SK-N-MC (cell line): ENCODE measurements around the gene NALCN.

Experiments used
- EZH2 ChIP-seq: fragments of 200-600 bp; sonication (generic); IDR thresholded peaks from one replicate; pipeline ENCODE4 v1.6.1; 2017; ENCODE audit warnings: antibody characterized with exemption
- FOXP2 ChIP-seq: optimal IDR thresholded peaks from 2 replicates; pipeline ENCODE3; 2011; ENCODE audit warnings: mild to moderate bottlenecking, moderate library complexity; ENCODE audit not compliant: insufficient read depth; ENCODE audit errors: extremely low read length, control extremely low read depth
- POLR2AphosphoS5 ChIP-seq: IDR thresholded peaks from 2 replicates; pipeline ENCODE4 v1.6.1; 2012; ENCODE audit warnings: mild to moderate bottlenecking, low read depth, low read length, borderline replicate concordance

GRCh38 chr13:101149735-101150384 is 266.4 kb downstream of the NALCN start:
- TF ChIP-seq EZH2 (no peak), POLR2AphosphoS5 (no peak), FOXP2 (no peak)
